Activated CD4-positive, alpha-beta T cell treated with anti-CD3 and anti-CD28 coated beads, Interleukin-2, Interleukin-4, amounts not matched to agents 100 ng/mL and 50 ng/mL, durations not matched to agents 16 hours and 8 hours (primary cell): Measurements from ENCODE around the gene NPIPA2.
"Not testable (repeated sequence)": the region's sequence is repeated elsewhere in the genome, so short reads cannot be mapped to it uniquely, and the experiment has no call there.

ENCODE experiments used
- DNase-seq: peaks from one replicate; pipeline ENCODE4 v3.0.0-alpha.2; 2020; ENCODE audit warnings: low spot score

NPIPA2 gene

GRCh38 chr16:14742273-14743128, at the start of gene NPIPA2:
TSS of gene NPIPA2 (plus strand) at chr16:14742533. CDS start at chr16:14748066, 5,533 bp downstream.
- DNase-seq: not testable (repeated sequence)

- DNase-seq: not testable (repeated sequence)
These were observed 48.2 kb upstream of the NPIPA2 start, which contains the start of gene PLA2G10 for GRCh38 chr16:14694129-14694528. TSS of gene PLA2G10 (minus strand) at chr16:14694308. CDS start at chr16:14694229, 79 bp downstream.

- not testable (repeated sequence) for DNase-seq
These were observed 40.5 kb upstream of the NPIPA2 start for GRCh38 chr16:14701859-14702258.

- not testable (repeated sequence) for DNase-seq
These were observed 39.7 kb upstream of the NPIPA2 start for GRCh38 chr16:14702672-14703071.

GRCh38 chr16:14703156-14704011, 38.9 kb upstream of the NPIPA2 start, which contains the start of gene NPIPA3:
TSS of gene NPIPA3 (plus strand) at chr16:14703411. CDS start at chr16:14708944, 5,533 bp downstream.
- not testable (repeated sequence) for DNase-seq

GRCh38 chr16:14733233-14733632, 9.1 kb upstream of the NPIPA2 start:
- DNase-seq: not testable (repeated sequence)

- not testable (repeated sequence) for DNase-seq
These were observed 1.4 kb upstream of the NPIPA2 start for GRCh38 chr16:14740832-14741385.

- DNase-seq: not testable (repeated sequence)
These were observed 539 bp upstream of the NPIPA2 start for GRCh38 chr16:14741794-14742193.

GRCh38 chr16:14773654-14774053, 31.3 kb downstream of the NPIPA2 start:
- DNase-seq: not testable (repeated sequence)

- not testable (repeated sequence) for DNase-seq
These were observed 33.3 kb downstream of the NPIPA2 start for GRCh38 chr16:14775624-14776023.

- not testable (repeated sequence) for DNase-seq
These were observed 34.4 kb downstream of the NPIPA2 start for GRCh38 chr16:14776763-14777162.

- not testable (repeated sequence) for DNase-seq
These were observed 37.1 kb downstream of the NPIPA2 start for GRCh38 chr16:14779368-14779877.

GRCh38 chr16:14786180-14786579, 43.8 kb downstream of the NPIPA2 start:
- DNase-seq: not testable (repeated sequence)

GRCh38 chr16:14789577-14789976, 47.2 kb downstream of the NPIPA2 start:
- not testable (repeated sequence) for DNase-seq

- not testable (repeated sequence) for DNase-seq
These were observed 48.1 kb downstream of the NPIPA2 start for GRCh38 chr16:14790320-14790956.

GRCh38 chr16:14792914-14793313, 50.6 kb downstream of the NPIPA2 start:
- not testable (repeated sequence) for DNase-seq

GRCh38 chr16:14797558-14797957, 55.2 kb downstream of the NPIPA2 start:
- not testable (repeated sequence) for DNase-seq

GRCh38 chr16:14803577-14803976, 61.2 kb downstream of the NPIPA2 start:
- not testable (repeated sequence) for DNase-seq

- not testable (repeated sequence) for DNase-seq
These were observed 64.9 kb downstream of the NPIPA2 start for GRCh38 chr16:14807184-14807678.

- not testable (repeated sequence) for DNase-seq
These were observed 71.6 kb downstream of the NPIPA2 start for GRCh38 chr16:14813890-14814289.
